AG09319 (cell line): ENCODE measurements around the gene SLK.
A peak's percentile ranks its signal among the peaks of the same experiment; 100 is the strongest.

Experiments
- DNase-seq: peaks from one replicate; pipeline ENCODE4 v3.0.0-alpha.2; 2010; ENCODE audit warnings: low read depth; ENCODE audit errors: extremely low read depth
- TF ChIP-seq, protein P1 (sequence below): IDR thresholded peaks from 2 replicates; pipeline ENCODE4 v1.5.1; 2011; ENCODE audit warnings: low read depth, mild to moderate bottlenecking, inconsistent platforms, low read length, moderate library complexity

The SLK gene

DNA sequence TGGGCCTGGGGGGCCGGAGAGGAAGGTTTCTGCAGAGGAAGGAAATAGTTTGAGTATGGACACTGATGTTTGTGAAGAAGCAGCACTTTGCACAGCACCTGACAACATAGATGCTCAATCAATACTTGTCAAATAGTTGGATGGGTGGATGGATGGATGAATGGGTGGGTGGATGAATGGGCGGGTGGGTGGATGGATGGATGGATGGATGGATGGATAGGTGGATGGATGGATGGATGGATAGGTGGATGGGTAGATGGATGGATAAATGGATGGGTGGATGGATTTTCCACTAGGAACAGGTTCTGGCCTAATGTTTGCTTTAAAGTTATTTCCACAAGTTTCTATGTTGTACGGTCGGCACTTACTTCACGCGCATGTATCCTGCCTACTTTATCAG lies 73.4 kb downstream of the SLK start:
- TF ChIP-seq, protein P1, sequence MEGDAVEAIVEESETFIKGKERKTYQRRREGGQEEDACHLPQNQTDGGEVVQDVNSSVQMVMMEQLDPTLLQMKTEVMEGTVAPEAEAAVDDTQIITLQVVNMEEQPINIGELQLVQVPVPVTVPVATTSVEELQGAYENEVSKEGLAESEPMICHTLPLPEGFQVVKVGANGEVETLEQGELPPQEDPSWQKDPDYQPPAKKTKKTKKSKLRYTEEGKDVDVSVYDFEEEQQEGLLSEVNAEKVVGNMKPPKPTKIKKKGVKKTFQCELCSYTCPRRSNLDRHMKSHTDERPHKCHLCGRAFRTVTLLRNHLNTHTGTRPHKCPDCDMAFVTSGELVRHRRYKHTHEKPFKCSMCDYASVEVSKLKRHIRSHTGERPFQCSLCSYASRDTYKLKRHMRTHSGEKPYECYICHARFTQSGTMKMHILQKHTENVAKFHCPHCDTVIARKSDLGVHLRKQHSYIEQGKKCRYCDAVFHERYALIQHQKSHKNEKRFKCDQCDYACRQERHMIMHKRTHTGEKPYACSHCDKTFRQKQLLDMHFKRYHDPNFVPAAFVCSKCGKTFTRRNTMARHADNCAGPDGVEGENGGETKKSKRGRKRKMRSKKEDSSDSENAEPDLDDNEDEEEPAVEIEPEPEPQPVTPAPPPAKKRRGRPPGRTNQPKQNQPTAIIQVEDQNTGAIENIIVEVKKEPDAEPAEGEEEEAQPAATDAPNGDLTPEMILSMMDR = no peak
- no peak for DNase-seq

DNA sequence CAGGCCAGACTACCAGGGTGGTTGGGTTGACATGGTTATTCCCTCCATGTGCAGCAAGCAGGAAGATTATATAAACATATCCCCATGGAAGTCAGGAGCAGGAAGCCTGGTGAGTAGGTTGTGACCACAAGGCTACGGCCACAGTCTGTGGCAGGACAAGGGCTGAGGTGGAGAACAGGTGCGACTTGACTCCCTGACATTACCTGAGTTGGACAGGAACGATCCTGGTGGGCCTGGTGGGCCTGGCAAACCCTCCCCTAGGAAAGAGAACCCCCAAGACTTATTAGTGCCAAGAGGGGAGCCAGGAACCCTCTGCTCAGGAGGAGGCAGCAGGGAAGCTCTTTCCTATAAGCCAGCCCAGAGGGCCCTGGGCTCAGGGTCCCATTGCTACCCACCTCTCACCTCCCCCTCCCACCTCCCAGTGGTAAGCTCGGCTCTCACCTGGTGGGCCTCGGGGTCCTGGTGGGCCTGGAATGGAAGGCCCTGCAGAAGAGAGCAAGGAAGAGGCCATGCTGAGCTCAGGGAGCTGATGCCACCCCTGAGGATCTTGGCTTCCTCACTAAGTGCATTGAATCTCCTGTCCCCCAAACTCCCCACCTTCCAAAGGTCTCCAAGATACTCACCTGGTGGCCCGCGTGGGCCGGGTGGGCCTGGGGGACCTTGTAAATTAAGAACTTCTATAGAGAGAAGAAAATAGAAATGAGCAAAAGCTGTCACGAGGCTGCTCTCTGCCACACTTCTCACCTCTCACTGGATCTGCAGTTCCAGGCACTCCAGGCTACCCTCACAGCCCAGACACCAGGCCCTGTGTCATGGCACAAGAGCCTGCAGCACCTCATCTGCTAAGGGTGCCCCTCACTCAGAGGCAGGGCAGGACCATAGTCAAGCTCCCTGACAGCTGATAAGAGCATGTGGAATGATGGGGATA lies 74.2 kb downstream of the SLK start:
- DNase-seq = no peak
- TF ChIP-seq, protein P1 = no peak

DNA sequence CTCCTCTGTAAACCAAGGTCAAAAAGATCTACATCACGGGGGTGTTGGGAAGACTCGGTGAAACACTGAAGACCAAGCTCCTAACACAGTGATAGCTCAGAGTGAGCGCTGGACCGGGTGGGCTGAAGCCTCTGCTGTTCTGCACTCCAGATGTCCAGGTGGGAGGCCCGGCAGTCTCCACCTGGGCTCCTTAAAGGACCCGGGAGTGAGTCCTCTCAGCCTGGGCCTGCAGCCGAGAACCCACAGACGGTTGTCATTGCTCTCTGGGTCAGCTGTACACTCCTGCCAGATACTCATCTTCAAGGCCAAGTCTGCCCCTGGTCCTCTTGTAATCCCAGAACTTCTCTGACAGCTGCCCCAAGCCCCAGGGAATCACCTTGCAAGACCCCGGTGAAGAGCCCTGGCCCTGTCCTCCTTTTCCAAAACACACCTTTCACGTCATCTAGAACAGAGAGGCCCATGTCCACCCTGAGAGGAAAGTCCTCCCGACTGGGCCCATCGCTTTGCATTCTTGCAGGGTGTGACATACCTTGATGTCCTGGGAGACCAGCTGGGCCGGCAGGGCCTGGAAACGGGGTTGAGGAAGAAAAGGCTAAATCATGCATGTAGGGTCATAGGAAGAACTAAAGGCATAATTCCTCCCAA lies 75.1 kb downstream of the SLK start:
- no peak for DNase-seq
- TF ChIP-seq, protein P1 = no peak

DNA sequence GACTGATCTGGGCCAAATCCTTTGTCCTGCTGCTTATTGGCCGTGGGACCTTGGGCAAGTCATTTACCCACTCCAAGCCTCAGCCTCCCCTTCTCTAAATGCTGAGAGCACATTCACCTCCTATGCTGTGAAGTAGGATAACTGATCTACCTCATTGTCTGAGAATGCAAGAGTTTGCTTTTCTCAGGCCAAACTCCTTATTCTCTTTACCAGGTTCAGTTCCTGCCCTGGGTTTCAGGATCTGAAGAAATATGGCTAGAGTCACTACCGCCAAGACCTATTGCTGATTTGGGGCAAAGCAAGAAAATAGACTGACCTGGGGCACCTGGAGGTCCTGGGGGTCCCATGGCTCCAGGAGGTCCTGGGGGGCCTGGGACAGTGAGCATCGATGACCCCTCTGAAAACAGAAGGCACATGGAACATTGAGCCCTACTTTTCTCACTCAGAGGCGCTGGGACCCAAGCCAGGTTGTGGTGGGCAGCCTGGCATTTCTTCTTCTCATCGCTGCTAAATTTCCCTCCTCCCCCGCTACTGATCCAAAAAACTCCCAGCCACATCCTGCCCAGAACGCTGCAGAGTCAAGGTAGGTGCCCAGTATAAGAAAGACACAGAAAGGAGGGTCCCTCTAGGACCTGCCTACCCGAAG lies 76.4 kb downstream of the SLK start:
- DNase-seq = no peak
- TF ChIP-seq, protein P1 = no peak

DNA sequence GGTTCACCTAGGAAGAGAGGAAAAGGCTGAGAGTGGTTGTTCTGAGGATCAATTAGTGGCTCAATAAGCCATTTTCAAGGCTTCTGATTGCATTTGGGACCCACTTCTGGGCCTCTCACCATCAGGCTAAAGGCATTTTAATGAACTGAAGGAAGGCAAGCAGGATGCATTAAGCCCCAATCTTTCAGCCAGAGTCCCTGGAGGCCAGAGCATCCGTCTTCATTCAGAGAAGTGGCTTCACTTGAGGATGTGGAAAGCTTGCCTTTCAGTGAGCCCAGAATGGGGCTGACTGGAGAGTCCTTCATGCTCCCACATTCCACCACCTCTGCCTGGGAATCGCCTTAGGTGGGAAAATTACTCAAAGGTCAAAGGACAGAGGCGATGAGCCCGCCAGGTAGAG lies 76.9 kb downstream of the SLK start:
- TF ChIP-seq, protein P1 = no peak
- no peak for DNase-seq

DNA sequence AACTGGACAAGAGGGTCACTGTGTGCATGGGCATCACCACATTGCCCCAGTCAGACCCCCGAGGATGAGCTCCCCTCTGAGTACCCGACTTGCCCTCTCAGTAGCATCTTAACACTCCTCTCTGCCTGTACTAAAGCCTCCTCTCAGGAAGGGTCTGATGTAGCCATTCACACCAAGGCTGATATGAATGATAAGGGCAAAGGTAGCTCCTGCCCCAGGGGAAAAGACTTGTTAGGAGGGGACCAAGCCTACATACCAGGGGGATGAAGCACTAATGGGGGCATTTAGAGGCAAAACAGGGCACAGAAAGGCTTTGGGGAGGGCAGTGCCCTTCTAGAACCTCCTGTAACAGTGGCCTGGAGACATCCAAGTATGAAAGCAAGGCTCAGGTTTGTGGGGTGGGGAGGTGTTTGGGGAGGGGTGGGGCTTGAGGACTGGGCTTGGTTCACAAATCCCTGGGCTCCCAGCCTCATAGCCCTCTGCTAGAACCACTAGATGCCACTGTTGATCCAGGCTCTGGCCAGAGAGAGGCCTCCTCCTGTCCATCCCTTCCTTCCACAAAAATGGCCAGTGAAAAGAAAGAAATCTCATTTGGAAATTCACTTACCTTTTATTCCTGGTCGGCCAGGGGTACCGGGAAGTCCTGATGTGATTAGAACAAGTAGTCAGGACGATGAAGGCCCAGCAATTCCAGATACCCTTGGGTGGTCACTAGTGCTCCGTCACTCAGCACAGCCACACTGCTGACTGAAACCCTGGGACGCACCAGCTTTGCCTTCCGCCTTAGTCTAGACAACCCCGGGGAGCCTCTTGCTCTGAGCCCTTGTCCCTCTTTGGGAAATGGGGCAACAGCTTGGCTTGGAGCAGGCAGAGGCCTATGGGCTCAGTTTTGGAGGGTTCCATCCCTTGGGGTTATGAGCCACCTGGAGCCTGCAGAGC lies 78.5 kb downstream of the SLK start:
- TF ChIP-seq, protein P1 = peak; percentile 88
- no peak for DNase-seq
